ENCODE results near the gene MGAT1. TPM values are rescaled to one million over a fixed set of nuclear protein-coding genes. Genes with fewer than 3 reads are reported as not detected.

The MGAT1 gene
- total RNA-seq (100 to 1,000 TPM in 3 of 5 donors, 10 to 100 TPM in 2; 83.1 to 198 (median 145) TPM), total RNA-seq (60.1 to 283 (median 104) reads per million in 29 experiments)
- 76.4 TPM for total RNA-seq (2013)

DNA sequence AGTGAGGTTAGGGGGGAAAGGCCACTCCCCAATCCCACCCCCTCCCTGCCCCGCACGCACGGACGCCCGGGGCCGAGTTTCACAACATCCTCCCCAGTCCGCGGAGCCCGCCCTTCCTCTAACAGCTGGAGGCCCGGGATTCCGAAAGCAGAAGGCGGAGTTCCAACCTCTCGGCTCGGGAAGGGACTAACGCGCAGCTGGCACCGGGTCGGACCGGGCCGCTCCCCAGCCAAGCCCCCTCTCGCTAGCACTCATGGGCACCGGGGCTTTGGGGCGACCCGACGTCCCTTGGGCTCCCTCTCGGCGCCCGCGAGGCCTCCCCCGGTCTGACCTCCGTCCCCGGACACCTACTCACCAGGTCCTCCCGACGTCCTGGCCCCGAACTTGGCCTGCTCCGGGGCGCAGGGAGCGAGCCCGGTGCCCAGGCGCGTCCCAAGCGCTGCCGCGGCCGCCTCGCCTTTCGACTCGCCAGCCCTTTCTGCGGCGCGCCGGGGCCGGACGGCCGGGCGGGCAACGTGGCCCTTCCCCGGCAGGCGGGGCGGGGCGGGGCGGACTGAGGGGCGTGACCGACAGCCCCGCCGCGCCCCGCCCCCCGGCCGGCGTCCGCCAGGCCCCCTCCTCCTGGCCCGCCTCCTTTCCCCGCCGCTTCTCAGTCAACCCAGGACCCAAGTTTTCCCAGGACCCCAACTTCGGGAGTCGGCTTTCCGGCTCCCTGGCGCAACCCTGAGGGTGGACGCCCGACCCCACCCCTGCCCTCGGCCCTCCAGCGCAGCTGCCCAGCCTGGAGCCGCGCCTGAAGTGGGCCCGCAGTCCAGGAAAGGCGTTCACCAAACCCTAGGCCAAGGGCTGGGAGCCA lies at the start of gene MGAT1:
TSS of gene MGAT1 (minus strand) at position 482 of the 856 bp plus-strand sequence. CDS start 9,835 bp downstream, outside the sequence.
- peak; percentile 18 to 85 (median 60) for DNase-seq
- Histone ChIP-seq H3K9me3 (no peaks in the 10 kb centered on the region), H3K4me1 (ENCODE audit: control insufficient read depth in 1 of 2, extremely low read depth in 1 of 2, insufficient read depth in 2 of 2, low read length in 2 of 2) (peaks cover 57 to 86% of the 10 kb centered on the region in 2 experiments), H3K36me3 (ENCODE audit: control insufficient read depth in 2 of 2, extremely low read depth in 1 of 2, insufficient read depth in 1 of 2, low read length in 1 of 2) (peaks cover 0 to 29% of the 10 kb centered on the region in 2 donors), H3K27ac (ENCODE audit: low read length) (peak within 1 kb of the TSS; percentile 80), H3K4me3 (ENCODE audit: control insufficient read depth in 1 of 2, extremely low read depth in 1 of 2, low read length in 1 of 2) (peak within 1 kb of the TSS; percentile 90 to 94), H3K27me3 (replicated peaks in 1 of 2; ENCODE audit: control insufficient read depth in 2 of 2, extremely low read depth in 1 of 2, insufficient read depth in 2 of 2, low read length in 1 of 2) (no peaks in the 10 kb centered on the region)
- Mint-ChIP-seq H3K9me3 (no peaks in the 10 kb centered on the region), H3K27me3 (no peaks in the 10 kb centered on the region), H3K36me3 (peaks cover 13% of the 10 kb centered on the region), H3K4me3 (peak within 1 kb of the TSS; percentile 83 to 95 (median 94)), H3K4me1 (peaks cover 81 to 83% (median 83%) of the 10 kb centered on the region in 3 donors), H3K27ac (peak within 1 kb of the TSS; percentile 99 to 100)
- ATAC-seq (replicated peaks in 1 of 4), result peak; percentile 62 to 71 (median 66)
- ChIA-PET CTCF (interaction anchor here in 1 of 2 donors (1.1 to 2.5 kb wide), 3 partner anchors 14 to 58 kb away, joined by 3 to 15 read pairs (median 6); no protein-coding TSS in a partner anchor), POLR2A (interaction anchor here (0.6 to 1.0 kb wide), 3 partner anchors 28 to 59 kb away, joined by 3 to 12 read pairs (median 6); partner anchors contain the start of gene ZFP62 (in 1 of the 2))
- WGBS (ENCODE audit: insufficient coverage), result under 1% methylated on average over 63 of the region's 87 CpGs

DNA sequence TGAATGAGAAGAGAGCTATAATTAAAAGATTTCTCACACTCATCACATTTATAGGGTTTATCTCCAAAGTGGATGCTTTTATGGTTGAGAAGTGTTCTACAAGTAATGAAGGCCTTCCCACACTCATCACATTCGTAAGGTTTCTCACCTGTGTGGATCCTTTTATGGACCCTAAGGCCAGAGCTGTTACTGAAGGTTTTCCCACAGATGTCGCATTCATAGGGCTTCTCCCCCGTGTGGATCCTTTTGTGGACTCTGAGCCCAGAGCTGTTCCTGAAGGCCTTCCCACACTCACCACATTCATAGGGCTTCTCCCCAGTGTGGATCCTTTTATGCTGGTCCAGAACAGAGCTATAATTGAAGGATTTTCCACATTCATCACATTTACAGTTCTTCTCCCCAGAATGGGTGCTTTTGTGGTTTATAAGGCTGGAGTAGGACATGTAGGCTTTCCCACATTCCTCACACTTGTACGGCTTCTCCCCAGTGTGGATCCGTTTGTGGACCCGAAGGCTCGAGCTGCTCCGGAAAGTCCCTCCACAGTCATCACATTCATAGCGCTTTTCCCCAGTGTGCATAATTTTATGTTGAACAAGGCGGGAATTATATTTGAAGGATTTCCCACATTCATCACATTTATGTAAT lies 48.0 kb upstream of the MGAT1 start:
- no peak overlapping the region for H3K27ac Mint-ChIP-seq
- no CpG with 5 or more reads among the region's 10 CpGs for WGBS (ENCODE audit: insufficient coverage)
- H3K27me3 ChIP-seq (replicated peaks in 1 of 2; ENCODE audit: control insufficient read depth in 2 of 2, extremely low read depth in 1 of 2, insufficient read depth in 2 of 2, low read length in 1 of 2), result no peaks in the 10 kb centered on the region
- H3K4me1 ChIP-seq (ENCODE audit: control insufficient read depth in 1 of 2, extremely low read depth in 1 of 2, insufficient read depth in 2 of 2, low read length in 2 of 2), result no peaks in the 10 kb centered on the region
- POLR2A ChIA-PET, result no interaction called here
- no peak for ATAC-seq (replicated peaks in 1 of 4)
- H3K4me3 ChIP-seq (ENCODE audit: control insufficient read depth in 1 of 2, extremely low read depth in 1 of 2, low read length in 1 of 2), result peak overlapping the region in 1 of 2 donors; percentile 29
- no peak for DNase-seq
- H3K9me3 Mint-ChIP-seq, result peaks cover 9 to 39% (median 26%) of the 10 kb centered on the region in 3 donors
- CTCF ChIA-PET, result interaction anchor here in 1 of 2 donors (0.6 to 1.4 kb wide), 2 partner anchors 10 to 1250 kb away, joined by 3 to 9 read pairs; no protein-coding TSS in a partner anchor
- no peaks in the 10 kb centered on the region for H3K27me3 Mint-ChIP-seq
- peaks cover 20% of the 10 kb centered on the region for H3K9me3 ChIP-seq
- H3K36me3 Mint-ChIP-seq, result peaks cover 78% of the 10 kb centered on the region
- no peak overlapping the region for H3K4me3 Mint-ChIP-seq
- peaks cover 19 to 28% (median 20%) of the 10 kb centered on the region in 3 donors for H3K4me1 Mint-ChIP-seq
- no peak overlapping the region for H3K27ac ChIP-seq (ENCODE audit: low read length)
- peaks cover 14 to 43% of the 10 kb centered on the region in 2 donors for H3K36me3 ChIP-seq (ENCODE audit: control insufficient read depth in 2 of 2, extremely low read depth in 1 of 2, insufficient read depth in 1 of 2, low read length in 1 of 2)

DNA sequence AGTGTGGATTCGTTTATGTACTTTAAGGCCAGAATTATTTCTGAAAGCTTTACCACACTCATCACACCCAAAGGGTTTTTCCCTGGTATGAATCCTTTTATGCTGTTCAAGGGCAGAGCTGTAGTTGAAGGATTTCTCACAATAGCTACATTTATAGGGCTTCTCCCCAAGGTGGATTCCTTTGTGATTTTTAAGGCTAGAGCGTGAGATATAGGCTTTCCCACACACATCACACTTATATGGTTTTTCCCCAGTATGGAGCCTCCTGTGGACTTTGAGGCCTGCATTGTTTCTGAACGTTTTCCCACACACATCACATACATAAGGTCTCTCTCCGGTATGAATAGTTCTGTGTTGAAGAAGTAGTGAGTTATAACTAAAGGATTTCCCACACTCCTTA lies 47.2 kb upstream of the MGAT1 start:
- no peak overlapping the region for H3K27ac ChIP-seq (ENCODE audit: low read length)
- H3K4me1 ChIP-seq (ENCODE audit: control insufficient read depth in 1 of 2, extremely low read depth in 1 of 2, insufficient read depth in 2 of 2, low read length in 2 of 2), result no peaks in the 10 kb centered on the region
- H3K9me3 ChIP-seq, result peaks cover 20% of the 10 kb centered on the region
- WGBS (ENCODE audit: insufficient coverage), result no CpG with 5 or more reads among the region's 4 CpGs
- ChIA-PET CTCF (interaction anchor here in 1 of 2 donors (1.4 kb wide), 1 partner anchor 11 kb away, joined by 9 read pairs; no protein-coding TSS in a partner anchor), POLR2A (no interaction called here)
- Mint-ChIP-seq H3K4me1 (peaks cover 16 to 23% (median 18%) of the 10 kb centered on the region in 3 donors), H3K4me3 (no peak overlapping the region), H3K36me3 (peaks cover 73% of the 10 kb centered on the region), H3K27me3 (no peaks in the 10 kb centered on the region), H3K27ac (no peak overlapping the region), H3K9me3 (peaks cover 9 to 39% (median 26%) of the 10 kb centered on the region in 3 donors)
- H3K4me3 ChIP-seq (ENCODE audit: control insufficient read depth in 1 of 2, extremely low read depth in 1 of 2, low read length in 1 of 2), result no peak overlapping the region
- H3K27me3 ChIP-seq (replicated peaks in 1 of 2; ENCODE audit: control insufficient read depth in 2 of 2, extremely low read depth in 1 of 2, insufficient read depth in 2 of 2, low read length in 1 of 2), result no peaks in the 10 kb centered on the region
- no peak for DNase-seq
- H3K36me3 ChIP-seq (ENCODE audit: control insufficient read depth in 2 of 2, extremely low read depth in 1 of 2, insufficient read depth in 1 of 2, low read length in 1 of 2), result peaks cover 14 to 36% of the 10 kb centered on the region in 2 donors
- ATAC-seq (replicated peaks in 1 of 4), result no peak

DNA sequence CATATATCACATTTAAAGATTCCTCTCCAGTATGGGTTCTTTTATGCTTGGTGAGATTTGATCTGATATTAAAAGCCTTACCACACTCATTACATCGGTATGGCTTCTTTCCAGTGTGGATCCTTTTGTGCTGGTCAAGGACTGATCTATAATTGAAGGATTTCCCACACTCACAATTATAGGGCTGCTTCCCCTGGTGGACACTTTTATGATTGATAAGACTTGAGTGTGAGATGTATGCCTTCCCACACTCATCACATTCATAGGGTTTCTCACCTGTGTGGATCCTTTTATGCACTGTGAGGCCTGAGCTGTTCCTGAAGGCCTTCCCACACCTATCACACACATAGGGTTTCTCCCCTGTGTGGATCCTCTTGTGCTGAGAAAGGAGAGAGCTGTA lies 46.3 kb upstream of the MGAT1 start:
- H3K36me3 ChIP-seq (ENCODE audit: control insufficient read depth in 2 of 2, extremely low read depth in 1 of 2, insufficient read depth in 1 of 2, low read length in 1 of 2), result peaks cover 14 to 31% of the 10 kb centered on the region in 2 donors
- H3K4me3 Mint-ChIP-seq, result no peak overlapping the region
- no peak overlapping the region for H3K27ac ChIP-seq (ENCODE audit: low read length)
- H3K4me1 ChIP-seq (ENCODE audit: control insufficient read depth in 1 of 2, extremely low read depth in 1 of 2, insufficient read depth in 2 of 2, low read length in 2 of 2), result no peaks in the 10 kb centered on the region
- H3K9me3 Mint-ChIP-seq, result peaks cover 9 to 39% (median 26%) of the 10 kb centered on the region in 3 donors
- no peaks in the 10 kb centered on the region for H3K27me3 ChIP-seq (replicated peaks in 1 of 2; ENCODE audit: control insufficient read depth in 2 of 2, extremely low read depth in 1 of 2, insufficient read depth in 2 of 2, low read length in 1 of 2)
- ATAC-seq (replicated peaks in 1 of 4), result no peak
- no peaks in the 10 kb centered on the region for H3K27me3 Mint-ChIP-seq
- H3K4me3 ChIP-seq (ENCODE audit: control insufficient read depth in 1 of 2, extremely low read depth in 1 of 2, low read length in 1 of 2), result no peak overlapping the region
- H3K27ac Mint-ChIP-seq, result no peak overlapping the region
- peaks cover 11 to 15% (median 13%) of the 10 kb centered on the region in 3 donors for H3K4me1 Mint-ChIP-seq
- H3K9me3 ChIP-seq, result peaks cover 20% of the 10 kb centered on the region
- no peak for DNase-seq
- H3K36me3 Mint-ChIP-seq, result peaks cover 73% of the 10 kb centered on the region
- ChIA-PET POLR2A (interaction anchor here in 1 of 2 donors (0.5 kb wide), 1 partner anchor 15 kb away, joined by 7 read pairs; no protein-coding TSS in a partner anchor), CTCF (no interaction called here)
- no CpG with 5 or more reads among the region's 1 CpG for WGBS (ENCODE audit: insufficient coverage)

DNA sequence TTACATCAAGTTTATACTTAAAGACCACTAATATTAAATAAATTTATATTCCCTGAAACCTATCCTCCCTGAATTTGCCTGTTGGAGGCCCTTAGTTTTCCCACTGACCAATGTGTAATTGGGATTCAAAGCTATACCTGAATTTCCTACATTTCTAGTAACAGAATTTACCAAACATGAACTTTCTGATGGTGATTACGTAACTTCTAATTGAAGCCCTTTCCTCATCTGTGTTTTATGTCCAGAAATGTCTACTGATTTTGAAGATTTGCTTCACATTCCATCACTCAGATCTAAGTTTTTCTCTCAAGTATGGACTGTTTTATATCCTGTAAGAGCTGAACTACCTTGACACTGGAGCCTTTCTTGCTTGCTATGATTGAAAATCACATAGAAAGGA lies 45.7 kb upstream of the MGAT1 start:
- peaks cover 14 to 31% of the 10 kb centered on the region in 2 donors for H3K36me3 ChIP-seq (ENCODE audit: control insufficient read depth in 2 of 2, extremely low read depth in 1 of 2, insufficient read depth in 1 of 2, low read length in 1 of 2)
- Mint-ChIP-seq H3K9me3 (peaks cover 9 to 39% (median 26%) of the 10 kb centered on the region in 3 donors), H3K4me3 (no peak overlapping the region), H3K27ac (no peak overlapping the region), H3K36me3 (peaks cover 73% of the 10 kb centered on the region), H3K27me3 (no peaks in the 10 kb centered on the region), H3K4me1 (peaks cover 8 to 10% (median 9%) of the 10 kb centered on the region in 3 donors)
- H3K4me1 ChIP-seq (ENCODE audit: control insufficient read depth in 1 of 2, extremely low read depth in 1 of 2, insufficient read depth in 2 of 2, low read length in 2 of 2), result no peaks in the 10 kb centered on the region
- H3K9me3 ChIP-seq, result peaks cover 20% of the 10 kb centered on the region
- WGBS (ENCODE audit: insufficient coverage), result no CpG with 5 or more reads among the region's 1 CpG
- POLR2A ChIA-PET, result no interaction called here
- DNase-seq (no peak), ATAC-seq (replicated peaks in 1 of 4) (no peak)
- CTCF ChIA-PET, result no interaction called here
- no peak overlapping the region for H3K4me3 ChIP-seq (ENCODE audit: control insufficient read depth in 1 of 2, extremely low read depth in 1 of 2, low read length in 1 of 2)
- H3K27ac ChIP-seq (ENCODE audit: low read length), result no peak overlapping the region
- H3K27me3 ChIP-seq (replicated peaks in 1 of 2; ENCODE audit: control insufficient read depth in 2 of 2, extremely low read depth in 1 of 2, insufficient read depth in 2 of 2, low read length in 1 of 2), result no peaks in the 10 kb centered on the region

DNA sequence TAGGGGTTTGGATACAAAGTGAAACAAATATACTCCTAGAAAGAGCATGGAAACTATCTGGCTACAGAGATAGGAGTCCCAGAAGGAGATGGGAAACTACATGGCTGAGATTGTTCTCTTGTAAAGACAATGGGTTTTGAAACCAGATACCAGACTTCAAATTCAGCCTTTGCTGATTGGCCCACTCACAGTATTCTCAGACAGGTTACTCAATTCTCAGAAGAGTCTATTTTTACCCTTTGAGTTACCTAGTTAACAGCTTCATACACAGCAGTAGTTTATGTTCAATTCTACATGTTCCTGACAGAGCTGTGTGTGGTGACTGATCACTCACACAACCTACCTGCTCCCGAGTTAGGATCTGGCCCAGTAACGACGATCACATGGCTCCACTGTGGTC lies 44.4 kb upstream of the MGAT1 start:
- POLR2A ChIA-PET, result no interaction called here

More for the DNA sequence above, 44.4 kb upstream of the MGAT1 start:
- no peak overlapping the region for H3K27ac Mint-ChIP-seq
- H3K4me1 Mint-ChIP-seq, result peaks cover 0 to 1% (median 0%) of the 10 kb centered on the region in 3 donors
- no peaks in the 10 kb centered on the region for H3K27me3 Mint-ChIP-seq
- H3K9me3 Mint-ChIP-seq, result peaks cover 9 to 39% (median 28%) of the 10 kb centered on the region in 3 donors
- Histone ChIP-seq H3K4me1 (ENCODE audit: control insufficient read depth in 1 of 2, extremely low read depth in 1 of 2, insufficient read depth in 2 of 2, low read length in 2 of 2) (no peaks in the 10 kb centered on the region), H3K4me3 (ENCODE audit: control insufficient read depth in 1 of 2, extremely low read depth in 1 of 2, low read length in 1 of 2) (no peak overlapping the region), H3K27me3 (replicated peaks in 1 of 2; ENCODE audit: control insufficient read depth in 2 of 2, extremely low read depth in 1 of 2, insufficient read depth in 2 of 2, low read length in 1 of 2) (no peaks in the 10 kb centered on the region), H3K9me3 (peaks cover 20% of the 10 kb centered on the region), H3K36me3 (ENCODE audit: control insufficient read depth in 2 of 2, extremely low read depth in 1 of 2, insufficient read depth in 1 of 2, low read length in 1 of 2) (peaks cover 14 to 26% of the 10 kb centered on the region in 2 donors), H3K27ac (ENCODE audit: low read length) (no peak overlapping the region)
- CTCF ChIA-PET, result interaction anchor here in 1 of 2 donors (0.6 kb wide), 1 partner anchor 13 kb away, joined by 3 read pairs; no protein-coding TSS in a partner anchor
- H3K36me3 Mint-ChIP-seq, result peaks cover 64% of the 10 kb centered on the region
- H3K4me3 Mint-ChIP-seq, result no peak overlapping the region
- 0% methylated on average over 1 of the region's 3 CpGs for WGBS (ENCODE audit: insufficient coverage)
- ATAC-seq (replicated peaks in 1 of 4) (no peak), DNase-seq (no peak)
